Mucosa of stomach (tissue), 1 donor: Measurements from ENCODE around the gene TESK2.
"Not testable (repeated sequence)": the region's sequence is repeated elsewhere in the genome, so short reads cannot be mapped to it uniquely, and the experiment has no call there.

Experiments used
- H3K27me3 ChIP-seq: one replicate; pipeline ENCODE4 v1.7.0; 2013; ENCODE audit warnings: mild to moderate bottlenecking, low read length; ENCODE audit not compliant: control insufficient read depth, insufficient read depth
- H3K36me3 ChIP-seq: one replicate; pipeline ENCODE4 v1.7.0; 2013; ENCODE audit warnings: low read length; ENCODE audit not compliant: control insufficient read depth, insufficient read depth
- H3K4me1 ChIP-seq: one replicate; pipeline ENCODE4 v1.7.0; 2013; ENCODE audit warnings: mild to moderate bottlenecking, low read length; ENCODE audit not compliant: control insufficient read depth, insufficient read depth
- H3K4me3 ChIP-seq: one replicate; pipeline ENCODE4 v1.7.0; 2013; ENCODE audit warnings: low read length
- H3K9ac ChIP-seq: one replicate; pipeline ENCODE4 v1.7.0; 2013; ENCODE audit warnings: mild to moderate bottlenecking, low read length, moderate library complexity
- H3K9me3 ChIP-seq: one replicate; pipeline ENCODE4 v1.7.0; 2013; ENCODE audit warnings: mild to moderate bottlenecking, low read length, moderate library complexity; ENCODE audit not compliant: control insufficient read depth
- donor health status: Pancreatic carcinoma.

The TESK2 gene

DNA sequence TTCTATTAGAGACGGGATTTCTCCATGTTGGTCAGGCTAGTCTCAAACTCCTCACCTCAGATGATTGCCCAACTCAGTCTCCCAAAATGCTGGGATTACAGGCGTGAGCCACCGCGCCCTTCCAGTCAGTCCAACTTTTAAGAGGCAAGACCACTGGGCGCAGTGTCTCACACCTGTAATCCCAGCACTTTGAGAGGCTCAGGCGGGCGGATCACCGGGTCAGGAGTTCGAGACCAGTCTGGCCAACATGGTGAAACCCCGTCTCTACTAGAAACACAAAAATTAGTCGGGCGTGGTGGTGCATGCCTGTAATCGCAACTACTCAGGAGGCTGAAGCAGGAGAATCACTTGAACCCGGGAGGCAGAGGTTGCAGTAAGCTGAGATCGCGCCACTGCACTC, 28.8 kb upstream of the TESK2 start:
- not testable (repeated sequence) for H3K9ac ChIP-seq, H3K36me3 ChIP-seq, H3K4me3 ChIP-seq, H3K9me3 ChIP-seq, H3K27me3 ChIP-seq
- H3K4me1 ChIP-seq: peaks cover 34% of the 10 kb centered on the region

DNA sequence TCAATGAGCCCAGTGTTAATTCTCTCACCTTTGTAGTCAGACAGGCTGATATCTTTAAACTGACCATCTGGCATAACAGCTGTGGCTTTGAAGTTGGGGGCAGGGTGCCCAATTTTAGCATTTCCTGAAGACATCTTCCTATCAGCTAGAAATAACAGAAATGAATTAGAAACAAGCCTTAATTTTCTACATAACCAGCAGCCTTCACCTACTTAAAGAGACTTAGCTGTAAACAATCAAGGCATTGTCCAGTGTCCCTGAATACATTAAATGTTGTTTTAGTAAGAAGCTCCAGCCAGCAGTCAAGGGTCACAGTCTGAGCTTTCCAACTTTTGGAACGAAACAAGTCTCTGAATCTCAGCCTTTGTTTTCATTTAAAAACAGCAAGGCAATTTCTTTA, 27.9 kb upstream of the TESK2 start:
- H3K36me3 ChIP-seq: peaks cover 9% of the 10 kb centered on the region
- no peak overlapping the region for H3K4me3 ChIP-seq
- no peaks in the 10 kb centered on the region for H3K27me3 ChIP-seq
- no peaks in the 10 kb centered on the region for H3K9me3 ChIP-seq
- H3K4me1 ChIP-seq: peaks cover 34% of the 10 kb centered on the region
- no peak overlapping the region for H3K9ac ChIP-seq

GRCh38 chr1:45518366-45518765, 27.4 kb upstream of the TESK2 start:
- not testable (repeated sequence) for H3K4me3 ChIP-seq, H3K36me3 ChIP-seq, H3K9me3 ChIP-seq, H3K27me3 ChIP-seq, H3K9ac ChIP-seq
- peaks cover 34% of the 10 kb centered on the region for H3K4me1 ChIP-seq

DNA sequence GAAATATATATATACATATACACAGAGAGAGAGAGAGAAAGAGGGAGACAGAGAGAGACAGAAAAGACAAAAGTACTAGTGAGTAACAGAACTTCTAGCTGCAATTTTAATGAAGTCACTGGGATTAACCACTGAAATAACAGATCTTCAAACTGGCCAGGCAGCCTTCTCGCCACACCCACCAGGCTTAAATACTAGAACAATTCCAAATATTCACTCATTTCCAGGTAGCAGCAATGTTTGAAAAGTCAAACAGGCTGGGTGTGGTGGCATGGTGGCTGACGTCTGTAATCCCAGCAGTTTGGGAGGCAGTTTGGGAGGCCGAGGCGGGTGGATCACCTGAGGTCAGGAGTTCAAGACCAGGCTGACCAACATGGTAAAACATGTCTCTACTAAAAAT, 25.5 kb upstream of the TESK2 start:
- no peaks in the 10 kb centered on the region for H3K27me3 ChIP-seq
- no peak overlapping the region for H3K4me3 ChIP-seq
- H3K4me1 ChIP-seq: peaks cover 26% of the 10 kb centered on the region
- peaks cover 18% of the 10 kb centered on the region for H3K36me3 ChIP-seq
- H3K9ac ChIP-seq: no peak overlapping the region
- no peaks in the 10 kb centered on the region for H3K9me3 ChIP-seq

DNA sequence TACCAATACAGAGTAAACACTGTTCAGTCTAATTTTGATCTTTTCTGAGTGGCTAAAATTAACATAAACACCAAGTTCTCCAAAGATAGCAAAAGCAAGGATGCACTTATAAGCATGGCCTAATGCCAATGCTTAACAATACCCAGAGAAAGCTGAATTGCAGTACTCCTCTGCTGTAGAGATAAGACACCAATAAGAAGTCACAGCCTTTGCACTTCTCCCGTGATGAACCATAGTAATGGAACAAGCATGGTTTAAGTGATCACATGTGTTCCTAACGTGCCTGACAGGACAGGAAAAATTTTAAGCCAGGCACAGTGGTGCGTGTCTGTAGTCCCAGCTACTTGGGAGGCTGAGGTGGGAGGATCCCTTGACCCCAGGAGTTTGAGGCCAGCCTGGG, 25.1 kb upstream of the TESK2 start:
- H3K4me1 ChIP-seq: peaks cover 26% of the 10 kb centered on the region
- no peaks in the 10 kb centered on the region for H3K9me3 ChIP-seq
- H3K36me3 ChIP-seq: peaks cover 21% of the 10 kb centered on the region
- H3K4me3 ChIP-seq: no peak overlapping the region
- H3K27me3 ChIP-seq: no peaks in the 10 kb centered on the region
- H3K9ac ChIP-seq: no peak overlapping the region

GRCh38 chr1:45513532-45514260, 22.7 kb upstream of the TESK2 start:
- Histone ChIP-seq H3K36me3 (peaks cover 27% of the 10 kb centered on the region), H3K4me1 (peaks cover 17% of the 10 kb centered on the region)
- H3K4me3 ChIP-seq, H3K27me3 ChIP-seq, H3K9me3 ChIP-seq, H3K9ac ChIP-seq: not testable (repeated sequence)

DNA sequence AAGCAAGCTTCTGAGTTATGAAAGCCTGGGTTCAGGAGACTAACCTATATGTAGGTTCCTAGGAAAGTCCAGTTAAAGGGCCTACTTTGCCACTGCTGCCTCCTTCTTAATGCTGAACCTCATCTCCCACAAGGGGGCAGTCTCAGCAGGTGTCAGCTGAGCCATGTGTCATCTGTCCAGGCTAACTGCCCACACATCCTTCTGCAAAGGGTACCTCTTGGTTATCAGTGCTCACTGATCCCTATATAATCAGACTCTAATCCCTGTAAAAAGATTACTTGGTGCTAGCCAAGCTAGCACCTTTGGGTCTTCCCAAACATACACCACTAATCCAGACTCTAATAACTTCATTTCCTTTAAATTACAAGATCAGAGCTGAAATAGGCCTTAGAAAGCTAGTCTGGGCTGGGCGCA, 21.7 kb upstream of the TESK2 start:
- peaks cover 27% of the 10 kb centered on the region for H3K36me3 ChIP-seq
- no peaks in the 10 kb centered on the region for H3K27me3 ChIP-seq
- no peaks in the 10 kb centered on the region for H3K9me3 ChIP-seq
- no peak overlapping the region for H3K4me3 ChIP-seq
- peaks cover 15% of the 10 kb centered on the region for H3K4me1 ChIP-seq
- no peak overlapping the region for H3K9ac ChIP-seq

GRCh38 chr1:45510972-45511527, 20.1 kb upstream of the TESK2 start:
- Histone ChIP-seq H3K4me3 (no peak overlapping the region), H3K4me1 (peaks cover 1% of the 10 kb centered on the region), H3K36me3 (peaks cover 27% of the 10 kb centered on the region), H3K27me3 (no peaks in the 10 kb centered on the region), H3K9ac (no peak overlapping the region), H3K9me3 (no peaks in the 10 kb centered on the region)

GRCh38 chr1:45510036-45510971, 19.3 kb upstream of the TESK2 start:
- H3K4me3 ChIP-seq: no peak overlapping the region
- H3K36me3 ChIP-seq: peaks cover 27% of the 10 kb centered on the region
- no peak overlapping the region for H3K9ac ChIP-seq
- H3K9me3 ChIP-seq: no peaks in the 10 kb centered on the region
- no peaks in the 10 kb centered on the region for H3K4me1 ChIP-seq
- H3K27me3 ChIP-seq: no peaks in the 10 kb centered on the region

DNA sequence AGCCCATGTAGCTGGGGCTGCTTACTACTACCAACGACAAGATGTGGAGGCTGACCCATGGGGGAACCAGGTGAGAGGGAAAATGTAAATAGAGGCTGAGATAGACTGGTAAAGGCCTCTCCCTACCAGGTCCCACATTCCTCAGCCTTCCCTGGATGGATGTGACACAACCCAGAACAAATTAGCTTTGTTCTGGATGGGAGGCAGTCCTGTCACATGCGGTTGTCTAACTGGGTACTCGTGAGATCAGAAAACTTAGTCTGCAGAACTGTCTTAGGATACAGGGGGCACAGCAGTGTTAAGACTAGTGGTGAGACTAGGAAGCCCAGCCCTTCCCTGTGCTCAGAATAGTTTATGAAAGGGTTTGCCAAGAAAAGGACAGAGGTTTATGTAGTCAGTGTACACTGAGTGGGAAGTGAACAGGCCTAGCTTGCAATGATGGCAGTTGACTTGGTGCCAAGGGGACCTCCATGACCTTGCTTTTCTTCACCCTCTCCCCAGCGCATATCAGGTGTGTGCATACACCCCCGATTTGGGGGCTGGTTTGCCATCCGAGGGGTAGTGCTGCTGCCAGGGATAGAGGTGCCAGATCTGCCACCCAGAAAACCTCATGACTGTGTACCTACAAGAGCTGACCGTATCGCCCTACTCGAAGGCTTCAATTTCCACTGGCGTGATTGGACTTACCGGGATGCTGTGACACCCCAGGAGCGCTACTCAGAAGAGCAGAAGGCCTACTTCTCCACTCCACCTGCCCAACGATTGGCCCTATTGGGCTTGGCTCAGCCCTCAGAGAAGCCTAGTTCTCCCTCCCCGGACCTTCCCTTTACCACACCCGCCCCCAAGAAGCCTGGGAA, 17.6 kb upstream of the TESK2 start:
- Histone ChIP-seq H3K36me3 (peaks cover 17% of the 10 kb centered on the region), H3K27me3 (no peaks in the 10 kb centered on the region), H3K9me3 (no peaks in the 10 kb centered on the region), H3K9ac (no peak overlapping the region), H3K4me1 (no peaks in the 10 kb centered on the region), H3K4me3 (no peak overlapping the region)

GRCh38 chr1:45507893-45508292, 16.9 kb upstream of the TESK2 start:
- Histone ChIP-seq H3K9ac (no peak overlapping the region), H3K4me1 (no peaks in the 10 kb centered on the region), H3K9me3 (no peaks in the 10 kb centered on the region), H3K36me3 (peaks cover 17% of the 10 kb centered on the region), H3K4me3 (no peak overlapping the region), H3K27me3 (no peaks in the 10 kb centered on the region)
